Measurements from ENCODE around the gene ADA. TPM values are rescaled to one million over a fixed set of nuclear protein-coding genes. Genes with fewer than 3 reads are reported as not detected.

The ADA gene
- total RNA-seq, 1 donor from 2014 or later = 72.3 TPM

- no peaks in the 10 kb centered on the region for H3K27me3 Mint-ChIP-seq
- TF ChIP-seq, protein P1, sequence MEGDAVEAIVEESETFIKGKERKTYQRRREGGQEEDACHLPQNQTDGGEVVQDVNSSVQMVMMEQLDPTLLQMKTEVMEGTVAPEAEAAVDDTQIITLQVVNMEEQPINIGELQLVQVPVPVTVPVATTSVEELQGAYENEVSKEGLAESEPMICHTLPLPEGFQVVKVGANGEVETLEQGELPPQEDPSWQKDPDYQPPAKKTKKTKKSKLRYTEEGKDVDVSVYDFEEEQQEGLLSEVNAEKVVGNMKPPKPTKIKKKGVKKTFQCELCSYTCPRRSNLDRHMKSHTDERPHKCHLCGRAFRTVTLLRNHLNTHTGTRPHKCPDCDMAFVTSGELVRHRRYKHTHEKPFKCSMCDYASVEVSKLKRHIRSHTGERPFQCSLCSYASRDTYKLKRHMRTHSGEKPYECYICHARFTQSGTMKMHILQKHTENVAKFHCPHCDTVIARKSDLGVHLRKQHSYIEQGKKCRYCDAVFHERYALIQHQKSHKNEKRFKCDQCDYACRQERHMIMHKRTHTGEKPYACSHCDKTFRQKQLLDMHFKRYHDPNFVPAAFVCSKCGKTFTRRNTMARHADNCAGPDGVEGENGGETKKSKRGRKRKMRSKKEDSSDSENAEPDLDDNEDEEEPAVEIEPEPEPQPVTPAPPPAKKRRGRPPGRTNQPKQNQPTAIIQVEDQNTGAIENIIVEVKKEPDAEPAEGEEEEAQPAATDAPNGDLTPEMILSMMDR (IDR thresholded peaks at IDR 0.05) = no peak
- peak overlapping the region; percentile 88 for H3K27ac Mint-ChIP-seq
- H3K9me3 Mint-ChIP-seq = no peaks in the 10 kb centered on the region
- no peak for DNase-seq
- intact Hi-C loops (cut with micrococcal nuclease) = loop anchor here (2.0 to 10.0 kb wide), 8 partner anchors 25 to 964 kb away; partner anchors contain the start of genes OSER1, SERINC3 and STK4
- POLR2A ChIA-PET = interaction anchor here (0.6 to 3.7 kb wide), 10 partner anchors 24 to 170 kb away, joined by 3 to 32 read pairs (median 6); partner anchors contain the start of gene TTPAL
- peaks cover 94% of the 10 kb centered on the region for H3K4me1 Mint-ChIP-seq
- peak overlapping the region; percentile 80 for H3K4me3 Mint-ChIP-seq
- CTCF ChIA-PET = interaction anchor here (1.1 to 1.9 kb wide), 4 partner anchors 36 to 70 kb away, joined by 3 to 7 read pairs (median 5); no protein-coding TSS in a partner anchor
- ATAC-seq (ENCODE audit: low read depth) = no peak
- H3K36me3 Mint-ChIP-seq (ENCODE audit: low read depth) = peaks cover 4% of the 10 kb centered on the region
Measured at GRCh38 chr20:44646023-44646640, 5.4 kb downstream of the ADA start.

DNA sequence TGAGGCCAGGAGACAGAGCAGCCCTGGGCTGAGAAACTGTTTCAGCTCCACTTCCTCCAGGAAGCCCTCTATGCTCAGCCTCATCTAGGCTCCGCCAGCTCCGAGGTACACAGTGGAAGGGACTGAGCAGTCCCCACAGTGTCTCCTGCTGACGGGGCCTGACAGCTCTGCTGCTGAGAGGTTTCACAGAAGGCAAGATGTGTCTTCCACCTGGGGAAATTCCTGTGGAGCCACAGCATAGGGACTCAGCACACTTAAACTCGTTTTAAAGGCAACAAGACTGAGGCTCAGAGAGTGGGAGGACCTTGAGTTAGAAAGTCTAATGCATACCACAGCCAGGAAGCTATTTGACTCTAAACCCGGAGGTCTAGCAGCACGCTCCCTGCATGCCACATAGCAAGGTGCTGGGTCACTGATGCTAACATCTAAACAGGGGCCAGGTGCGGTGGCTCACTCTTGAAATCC, 6.8 kb downstream of the ADA start:
- peaks cover 8% of the 10 kb centered on the region for H3K36me3 Mint-ChIP-seq (ENCODE audit: low read depth)
- H3K4me3 Mint-ChIP-seq = no peak overlapping the region
- H3K4me1 Mint-ChIP-seq = peaks cover 88% of the 10 kb centered on the region
- H3K9me3 Mint-ChIP-seq = no peaks in the 10 kb centered on the region
- intact Hi-C loops (cut with micrococcal nuclease) = loop anchor here (5.0 to 10.0 kb wide), 2 partner anchors 430 to 962 kb away; partner anchors contain the start of gene OSER1
- TF ChIP-seq, protein P1 (IDR thresholded peaks at IDR 0.05) = no peak
- ChIA-PET CTCF (interaction anchor here (0.8 to 1.9 kb wide), 3 partner anchors 37 to 68 kb away, joined by 3 to 7 read pairs (median 4); no protein-coding TSS in a partner anchor), POLR2A (interaction anchor here (0.7 to 3.7 kb wide), 4 partner anchors 27 to 171 kb away, joined by 5 to 32 read pairs (median 11); partner anchors contain the start of gene PKIG)
- peak overlapping the region; percentile 65 for H3K27ac Mint-ChIP-seq
- DNase-seq = no peak
- no peaks in the 10 kb centered on the region for H3K27me3 Mint-ChIP-seq
- ATAC-seq (ENCODE audit: low read depth) = no peak

DNA sequence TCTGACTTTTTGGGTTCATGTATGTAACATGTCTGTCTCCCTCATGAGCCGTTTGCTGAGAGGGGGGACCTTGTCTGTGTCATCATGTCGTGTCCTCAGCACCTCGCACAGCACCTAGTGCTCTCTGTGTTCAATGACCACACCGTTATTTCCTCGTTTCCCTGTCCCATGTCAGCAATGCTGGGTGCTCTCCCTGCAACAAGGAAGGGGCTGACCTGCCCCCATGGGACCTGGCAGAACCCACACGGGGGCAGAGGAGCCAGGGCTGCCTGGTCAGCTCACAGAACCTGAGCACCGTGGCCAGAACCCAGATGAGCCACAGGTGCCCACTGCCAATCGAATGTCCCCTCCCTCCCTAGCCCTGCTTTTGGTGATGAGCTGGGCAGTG, 7.3 kb downstream of the ADA start:
- TF ChIP-seq, protein P1 (IDR thresholded peaks at IDR 0.05) = no peak
- Mint-ChIP-seq H3K36me3 (ENCODE audit: low read depth) (peaks cover 10% of the 10 kb centered on the region), H3K27ac (peak overlapping the region; percentile 65), H3K4me1 (peaks cover 87% of the 10 kb centered on the region), H3K4me3 (no peak overlapping the region), H3K27me3 (no peaks in the 10 kb centered on the region), H3K9me3 (no peaks in the 10 kb centered on the region)
- POLR2A ChIA-PET = interaction anchor here (1.0 to 3.7 kb wide), 4 partner anchors 27 to 61 kb away, joined by 3 to 32 read pairs (median 8); no protein-coding TSS in a partner anchor
- CTCF ChIA-PET = interaction anchor here (0.8 to 1.9 kb wide), 3 partner anchors 38 to 68 kb away, joined by 3 to 7 read pairs (median 4); no protein-coding TSS in a partner anchor
- intact Hi-C loops (cut with micrococcal nuclease) = loop anchor here (10.0 kb wide), 1 partner anchor 429 kb away; the partner anchor contains the start of gene OSER1
- ATAC-seq (ENCODE audit: low read depth) (no peak), DNase-seq (no peak)

- Mint-ChIP-seq H3K9me3 (no peaks in the 10 kb centered on the region), H3K4me1 (peaks cover 81% of the 10 kb centered on the region), H3K4me3 (no peak overlapping the region), H3K27me3 (no peaks in the 10 kb centered on the region), H3K36me3 (ENCODE audit: low read depth) (peaks cover 11% of the 10 kb centered on the region), H3K27ac (peak overlapping the region; percentile 79)
- no peak for ATAC-seq (ENCODE audit: low read depth)
- TF ChIP-seq, protein P1 (IDR thresholded peaks at IDR 0.05) = no peak
- no peak for DNase-seq
- intact Hi-C loops (cut with micrococcal nuclease) = loop anchor here (10.0 kb wide), 1 partner anchor 429 kb away; the partner anchor contains the start of gene OSER1
- CTCF ChIA-PET = interaction anchor here (1.5 to 1.9 kb wide), 3 partner anchors 33 to 67 kb away, joined by 4 to 7 read pairs (median 6); no protein-coding TSS in a partner anchor
- POLR2A ChIA-PET = interaction anchor here (0.5 to 2.8 kb wide), 6 partner anchors 13 to 1151 kb away, joined by 3 to 14 read pairs (median 3); no protein-coding TSS in a partner anchor
Measured at GRCh38 chr20:44643596-44644229, 7.8 kb downstream of the ADA start.
